ENCODE measurements around the gene LHFPL4.

GRCh38 chr3:9598783-9599387 is 45.3 kb upstream of the LHFPL4 start:
- TF ChIP-seq, protein P1, sequence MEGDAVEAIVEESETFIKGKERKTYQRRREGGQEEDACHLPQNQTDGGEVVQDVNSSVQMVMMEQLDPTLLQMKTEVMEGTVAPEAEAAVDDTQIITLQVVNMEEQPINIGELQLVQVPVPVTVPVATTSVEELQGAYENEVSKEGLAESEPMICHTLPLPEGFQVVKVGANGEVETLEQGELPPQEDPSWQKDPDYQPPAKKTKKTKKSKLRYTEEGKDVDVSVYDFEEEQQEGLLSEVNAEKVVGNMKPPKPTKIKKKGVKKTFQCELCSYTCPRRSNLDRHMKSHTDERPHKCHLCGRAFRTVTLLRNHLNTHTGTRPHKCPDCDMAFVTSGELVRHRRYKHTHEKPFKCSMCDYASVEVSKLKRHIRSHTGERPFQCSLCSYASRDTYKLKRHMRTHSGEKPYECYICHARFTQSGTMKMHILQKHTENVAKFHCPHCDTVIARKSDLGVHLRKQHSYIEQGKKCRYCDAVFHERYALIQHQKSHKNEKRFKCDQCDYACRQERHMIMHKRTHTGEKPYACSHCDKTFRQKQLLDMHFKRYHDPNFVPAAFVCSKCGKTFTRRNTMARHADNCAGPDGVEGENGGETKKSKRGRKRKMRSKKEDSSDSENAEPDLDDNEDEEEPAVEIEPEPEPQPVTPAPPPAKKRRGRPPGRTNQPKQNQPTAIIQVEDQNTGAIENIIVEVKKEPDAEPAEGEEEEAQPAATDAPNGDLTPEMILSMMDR (IDR thresholded peaks at IDR 0.05; ENCODE audit: low read depth, low read length) = no peak
- no peak for TF ChIP-seq MYC (IDR thresholded peaks at IDR 0.05; ENCODE audit: low read depth, low read length)
- TF ChIP-seq, protein P2, sequence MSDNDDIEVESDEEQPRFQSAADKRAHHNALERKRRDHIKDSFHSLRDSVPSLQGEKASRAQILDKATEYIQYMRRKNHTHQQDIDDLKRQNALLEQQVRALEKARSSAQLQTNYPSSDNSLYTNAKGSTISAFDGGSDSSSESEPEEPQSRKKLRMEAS (IDR thresholded peaks at IDR 0.05; ENCODE audit: low read depth, low read length) = no peak
